Activated CD4-positive, alpha-beta T cell treated with anti-CD3 and anti-CD28 coated beads, Interleukin-2, amount 10 ng/mL, durations not matched to agents 24 days and 14 days (primary cell): ENCODE measurements around the gene LRP1B. TPM values are rescaled to one million over a fixed set of nuclear protein-coding genes. Genes with fewer than 3 reads are reported as not detected.

Source experiments
- DNase-seq: peaks from one replicate; pipeline ENCODE4 v3.0.0; 2022
- H3K27ac Mint-ChIP-seq: one replicate; pipeline ENCODE4 v1.8.0; 2022; ENCODE audit warnings: mild to moderate bottlenecking, mixed read lengths
- H3K27me3 Mint-ChIP-seq: one replicate; pipeline ENCODE4 v1.8.0; 2022; ENCODE audit warnings: mixed read lengths
- H3K36me3 Mint-ChIP-seq: one replicate; pipeline ENCODE4 v1.8.0; 2022; ENCODE audit warnings: low read depth, mild to moderate bottlenecking, mixed read lengths
- H3K4me1 Mint-ChIP-seq: one replicate; pipeline ENCODE4 v1.8.0; 2021; ENCODE audit warnings: mixed read lengths
- H3K4me3 Mint-ChIP-seq: one replicate; pipeline ENCODE4 v1.8.0; 2022; ENCODE audit warnings: mild to moderate bottlenecking, moderate library complexity, mixed read lengths
- H3K9me3 Mint-ChIP-seq: one replicate; pipeline ENCODE4 v1.8.0; 2021; ENCODE audit warnings: mixed read lengths
- intact Hi-C: fragments of 100-400 bp; cut with micrococcal nuclease; formaldehyde crosslinking; loops from one replicate; pipeline ENCODE4 v1.15.1; 2023
- total RNA-seq: library from RNA; stranded (reverse); gene quantifications from 2 replicates; pipeline ENCODE4 v1.2.3, GENCODE V29; 2022

LRP1B gene
- total RNA-seq, 1 donor from 2014 or later: not detected

DNA sequence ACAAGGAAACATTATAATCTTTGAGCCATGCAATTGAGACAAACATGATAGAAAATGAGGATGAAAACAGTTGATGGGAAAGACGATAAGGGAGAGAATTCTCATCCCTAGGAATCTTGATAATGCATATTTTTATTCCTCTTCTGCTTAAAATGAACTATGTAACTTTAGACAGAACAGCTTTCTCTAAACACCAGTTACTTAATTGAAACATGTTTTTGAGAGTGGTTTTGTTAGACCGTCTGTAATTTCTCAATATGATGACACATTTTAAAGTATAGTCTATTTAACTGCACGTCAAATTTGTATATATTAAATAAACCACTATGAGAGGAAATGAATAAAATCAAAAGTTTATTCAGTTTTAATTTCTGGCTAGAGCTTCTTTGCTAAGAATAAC is 1896.7 kb downstream of the LRP1B start:
- Mint-ChIP-seq H3K4me1 (no peaks in the 10 kb centered on the region), H3K36me3 (no peaks in the 10 kb centered on the region), H3K27ac (no peak overlapping the region), H3K9me3 (peaks cover 3% of the 10 kb centered on the region), H3K27me3 (no peaks in the 10 kb centered on the region), H3K4me3 (no peak overlapping the region)
- intact Hi-C loops: no loop called here
- no peak for DNase-seq

DNA sequence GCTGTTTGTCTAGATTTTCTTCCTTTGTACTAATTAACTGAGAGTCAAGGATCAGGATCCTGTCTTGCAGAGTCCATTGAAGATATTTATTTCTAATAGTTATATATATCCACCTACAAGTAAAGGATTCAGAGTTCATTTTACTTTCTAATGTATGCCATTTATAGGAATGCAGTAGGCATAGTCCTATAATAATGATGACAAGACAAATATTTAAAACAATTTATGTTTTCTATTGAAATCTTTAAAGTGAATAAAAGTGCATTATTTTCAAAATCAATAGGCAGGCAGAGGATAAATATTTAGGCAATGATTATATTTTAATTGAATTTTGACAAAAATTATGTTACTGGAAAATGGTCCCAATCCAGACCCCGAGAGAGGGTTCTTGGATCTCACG is 1919.9 kb downstream of the LRP1B start:
- Mint-ChIP-seq H3K9me3 (no peaks in the 10 kb centered on the region), H3K27ac (no peak overlapping the region), H3K27me3 (no peaks in the 10 kb centered on the region), H3K4me1 (no peaks in the 10 kb centered on the region), H3K36me3 (no peaks in the 10 kb centered on the region), H3K4me3 (no peak overlapping the region)
- intact Hi-C loops: no loop called here
- DNase-seq: no peak

DNA sequence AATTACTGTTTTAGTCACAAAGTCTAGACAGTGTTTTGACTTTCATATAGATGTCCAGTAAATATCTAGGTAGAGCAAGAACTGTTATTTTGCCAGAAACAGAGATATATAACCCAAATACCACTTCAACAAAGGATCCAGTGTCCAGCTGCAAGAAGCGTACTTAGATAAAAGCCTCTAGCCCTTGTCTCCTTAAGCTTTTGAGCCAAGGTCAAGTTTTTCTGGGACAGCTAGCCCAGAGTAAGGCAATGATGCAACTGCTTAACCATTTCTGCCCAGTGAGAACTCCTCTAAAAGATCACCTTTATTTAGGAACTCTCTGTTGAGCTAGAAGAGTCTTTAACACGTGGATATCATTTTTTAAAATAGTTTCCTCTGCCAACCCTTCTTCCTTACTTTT is 1925.7 kb downstream of the LRP1B start:
- intact Hi-C loops: no loop called here

DNA sequence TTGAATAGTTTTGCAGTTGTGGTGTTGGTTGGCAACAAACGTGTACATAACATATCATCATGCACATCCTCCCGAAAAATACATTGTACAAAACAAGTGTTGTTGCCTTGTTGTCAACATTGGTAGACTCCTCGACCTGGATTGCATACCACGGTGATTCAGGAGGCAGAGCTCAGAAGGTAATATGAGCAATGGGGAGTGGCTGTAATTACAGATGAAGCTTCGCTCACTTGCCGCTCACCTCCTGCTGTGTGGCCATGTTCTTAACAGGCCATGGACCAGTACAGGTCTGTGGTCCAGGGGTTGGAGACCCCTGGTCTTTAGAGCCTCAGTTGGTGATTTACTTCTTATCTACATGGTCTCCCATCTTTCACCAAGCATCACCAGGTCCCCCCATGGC is 1927.5 kb downstream of the LRP1B start:
- no peak for DNase-seq
- no peak overlapping the region for H3K4me3 Mint-ChIP-seq
- H3K27me3 Mint-ChIP-seq: no peaks in the 10 kb centered on the region
- no peak overlapping the region for H3K27ac Mint-ChIP-seq
- intact Hi-C loops: no loop called here
- H3K4me1 Mint-ChIP-seq: no peaks in the 10 kb centered on the region
- no peaks in the 10 kb centered on the region for H3K9me3 Mint-ChIP-seq
- no peaks in the 10 kb centered on the region for H3K36me3 Mint-ChIP-seq

More for the DNA sequence above, 1925.7 kb downstream of the LRP1B start:
- Mint-ChIP-seq H3K9me3 (no peaks in the 10 kb centered on the region), H3K27me3 (no peaks in the 10 kb centered on the region), H3K4me1 (no peaks in the 10 kb centered on the region), H3K36me3 (no peaks in the 10 kb centered on the region), H3K27ac (no peak overlapping the region), H3K4me3 (no peak overlapping the region)
- no peak for DNase-seq

DNA sequence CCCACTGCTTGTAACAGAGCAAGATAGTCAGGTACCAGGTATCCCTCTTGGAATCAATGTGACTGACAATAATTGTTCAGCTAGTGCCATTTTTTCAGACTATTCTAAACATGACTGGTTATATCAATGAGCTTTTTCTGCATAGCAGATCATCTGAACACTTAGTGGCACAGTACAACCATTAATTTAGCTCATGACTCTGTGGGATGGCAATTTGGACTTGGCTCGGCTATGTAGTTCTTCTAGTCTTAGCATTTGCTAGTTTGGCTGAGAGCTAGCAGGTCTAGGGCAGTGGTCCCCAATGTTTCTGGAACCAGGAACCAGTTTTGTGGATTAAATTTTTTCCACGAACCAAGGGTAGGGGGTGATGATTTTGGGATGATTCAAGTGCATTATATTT is 1929.2 kb downstream of the LRP1B start:
- no peaks in the 10 kb centered on the region for H3K9me3 Mint-ChIP-seq
- intact Hi-C loops: no loop called here
- no peaks in the 10 kb centered on the region for H3K27me3 Mint-ChIP-seq
- DNase-seq: no peak
- H3K4me1 Mint-ChIP-seq: no peaks in the 10 kb centered on the region
- H3K27ac Mint-ChIP-seq: no peak overlapping the region
- H3K36me3 Mint-ChIP-seq: no peaks in the 10 kb centered on the region
- no peak overlapping the region for H3K4me3 Mint-ChIP-seq

DNA sequence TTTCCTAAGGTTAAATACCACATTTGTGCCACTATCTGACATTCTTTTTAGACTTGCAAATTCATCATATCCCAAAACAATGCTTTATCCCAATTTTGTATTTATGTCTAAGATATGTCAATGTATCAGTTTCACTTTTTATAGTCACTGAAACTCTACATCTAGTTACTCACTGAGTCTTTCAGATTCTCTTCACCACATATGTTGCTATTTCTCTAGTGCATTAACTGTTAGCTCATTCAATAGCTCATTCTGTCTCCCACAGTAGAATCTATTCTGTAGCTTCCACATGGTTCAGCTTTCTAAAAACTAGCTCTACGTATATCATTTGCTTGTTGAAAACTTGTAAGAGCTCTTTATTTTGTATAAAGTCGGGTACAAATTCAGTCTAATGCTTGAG is 1930.1 kb downstream of the LRP1B start:
- H3K27ac Mint-ChIP-seq: no peak overlapping the region
- no peak overlapping the region for H3K4me3 Mint-ChIP-seq
- intact Hi-C loops: no loop called here
- H3K4me1 Mint-ChIP-seq: no peaks in the 10 kb centered on the region
- H3K36me3 Mint-ChIP-seq: no peaks in the 10 kb centered on the region
- H3K9me3 Mint-ChIP-seq: no peaks in the 10 kb centered on the region
- H3K27me3 Mint-ChIP-seq: no peaks in the 10 kb centered on the region
- DNase-seq: no peak

DNA sequence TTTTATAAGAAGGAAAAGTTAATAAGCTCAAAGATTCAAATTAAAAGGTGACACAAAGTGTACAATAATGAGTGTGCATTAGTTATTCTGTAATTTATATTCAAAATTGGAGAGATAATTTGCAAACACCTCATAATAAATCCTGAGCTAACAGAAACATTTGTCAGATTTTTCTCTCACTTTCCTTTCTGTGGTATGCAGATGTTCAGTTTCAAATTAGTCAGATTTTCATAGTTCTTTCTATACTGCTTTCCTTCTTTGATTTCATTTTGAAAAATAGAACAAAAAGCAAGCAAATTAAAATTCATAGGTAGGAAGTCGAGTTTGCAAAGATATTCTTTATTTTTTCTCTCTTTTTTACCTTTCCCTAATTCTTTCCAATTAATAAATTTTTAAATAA is 1930.5 kb downstream of the LRP1B start:
- Mint-ChIP-seq H3K27me3 (no peaks in the 10 kb centered on the region), H3K27ac (no peak overlapping the region), H3K9me3 (peaks cover 2% of the 10 kb centered on the region), H3K4me1 (no peaks in the 10 kb centered on the region), H3K36me3 (no peaks in the 10 kb centered on the region), H3K4me3 (no peak overlapping the region)
- intact Hi-C loops: no loop called here
- DNase-seq: no peak

DNA sequence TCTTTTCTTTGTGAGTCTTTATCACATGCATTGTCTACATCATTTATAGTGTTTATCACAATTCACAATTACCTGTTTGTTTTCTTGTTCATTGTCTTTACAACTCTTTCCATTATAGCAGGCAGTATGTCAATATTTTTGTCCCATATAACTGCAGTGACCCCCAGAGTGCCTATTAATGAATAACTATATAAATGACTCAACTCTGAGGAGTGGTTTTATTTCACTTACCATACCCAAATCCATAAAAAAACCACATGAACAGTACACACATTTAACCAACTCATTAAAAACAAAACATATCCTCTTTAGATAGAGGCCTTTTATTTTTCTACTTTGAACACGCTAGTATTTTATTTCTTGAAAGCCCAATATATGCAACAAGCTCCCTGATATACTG is 1931.5 kb downstream of the LRP1B start:
- intact Hi-C loops: no loop called here
- Mint-ChIP-seq H3K27me3 (no peaks in the 10 kb centered on the region), H3K36me3 (no peaks in the 10 kb centered on the region), H3K9me3 (peaks cover 3% of the 10 kb centered on the region), H3K4me3 (no peak overlapping the region), H3K27ac (no peak overlapping the region), H3K4me1 (no peaks in the 10 kb centered on the region)
- no peak for DNase-seq

DNA sequence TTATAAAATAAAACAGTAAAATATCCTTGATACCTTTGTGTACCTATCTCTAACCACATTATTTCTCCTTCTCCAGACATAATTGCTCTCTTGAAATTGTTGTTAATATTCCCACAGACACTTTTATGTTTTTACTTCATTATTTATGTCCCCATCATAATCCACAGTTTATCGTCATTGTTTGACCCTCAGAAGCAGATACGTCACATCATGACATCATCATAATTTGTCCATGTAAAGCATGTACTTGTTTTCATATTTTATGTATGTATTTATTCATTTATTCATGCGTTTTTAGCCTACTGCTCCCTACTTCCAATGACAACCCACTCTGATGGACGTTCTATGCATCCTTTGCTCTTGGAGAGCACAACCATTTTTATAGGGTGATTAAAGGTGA is 1943.7 kb downstream of the LRP1B start:
- H3K4me1 Mint-ChIP-seq: no peaks in the 10 kb centered on the region
- H3K27ac Mint-ChIP-seq: no peak overlapping the region
- no peaks in the 10 kb centered on the region for H3K27me3 Mint-ChIP-seq
- no peaks in the 10 kb centered on the region for H3K36me3 Mint-ChIP-seq
- intact Hi-C loops: no loop called here
- no peak overlapping the region for H3K4me3 Mint-ChIP-seq
- no peaks in the 10 kb centered on the region for H3K9me3 Mint-ChIP-seq
- no peak for DNase-seq

DNA sequence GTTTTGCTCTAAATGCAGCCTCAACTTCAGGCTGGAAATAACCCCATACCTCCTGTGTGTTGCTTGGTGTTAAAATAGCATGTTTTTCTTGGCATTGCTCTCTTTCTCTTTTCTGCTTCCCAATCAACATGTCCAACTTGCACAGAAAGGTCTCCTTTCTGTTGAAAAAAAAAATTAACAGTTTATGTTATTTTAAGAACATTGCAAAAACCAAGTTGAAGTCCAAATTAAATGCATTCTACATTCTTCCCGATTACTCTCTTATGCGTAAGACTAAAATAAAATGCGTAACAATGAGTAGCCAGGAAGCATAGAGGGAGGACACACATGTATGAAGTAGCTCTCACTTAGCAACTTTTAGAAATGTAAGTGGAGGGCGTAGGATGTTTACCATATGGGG is 1944.5 kb downstream of the LRP1B start:
- Mint-ChIP-seq H3K4me3 (no peak overlapping the region), H3K27me3 (no peaks in the 10 kb centered on the region), H3K36me3 (no peaks in the 10 kb centered on the region), H3K9me3 (no peaks in the 10 kb centered on the region), H3K27ac (no peak overlapping the region), H3K4me1 (no peaks in the 10 kb centered on the region)
- intact Hi-C loops: no loop called here
- DNase-seq: no peak

DNA sequence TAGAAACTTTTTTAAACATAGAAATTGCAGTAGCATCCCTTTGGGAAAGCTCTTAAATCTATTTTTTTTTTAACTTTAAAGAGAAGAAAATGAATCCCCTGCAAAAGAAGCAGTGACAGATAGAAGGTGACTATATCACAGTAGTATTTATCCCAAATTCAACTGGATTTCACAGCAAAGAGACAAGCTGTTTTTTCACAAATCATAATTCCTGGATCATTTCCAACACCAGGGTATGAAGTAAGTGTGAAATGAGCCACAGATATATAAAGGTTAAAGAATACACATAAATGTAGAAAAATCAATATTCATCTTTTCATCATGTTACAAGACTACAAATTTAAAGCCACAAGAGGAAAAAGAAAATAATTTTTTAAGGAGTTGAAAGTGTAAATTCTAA is 1945.7 kb downstream of the LRP1B start:
- Mint-ChIP-seq H3K4me3 (no peak overlapping the region), H3K9me3 (no peaks in the 10 kb centered on the region), H3K36me3 (no peaks in the 10 kb centered on the region), H3K4me1 (no peaks in the 10 kb centered on the region), H3K27ac (no peak overlapping the region), H3K27me3 (no peaks in the 10 kb centered on the region)
- DNase-seq: no peak
- intact Hi-C loops: no loop called here

DNA sequence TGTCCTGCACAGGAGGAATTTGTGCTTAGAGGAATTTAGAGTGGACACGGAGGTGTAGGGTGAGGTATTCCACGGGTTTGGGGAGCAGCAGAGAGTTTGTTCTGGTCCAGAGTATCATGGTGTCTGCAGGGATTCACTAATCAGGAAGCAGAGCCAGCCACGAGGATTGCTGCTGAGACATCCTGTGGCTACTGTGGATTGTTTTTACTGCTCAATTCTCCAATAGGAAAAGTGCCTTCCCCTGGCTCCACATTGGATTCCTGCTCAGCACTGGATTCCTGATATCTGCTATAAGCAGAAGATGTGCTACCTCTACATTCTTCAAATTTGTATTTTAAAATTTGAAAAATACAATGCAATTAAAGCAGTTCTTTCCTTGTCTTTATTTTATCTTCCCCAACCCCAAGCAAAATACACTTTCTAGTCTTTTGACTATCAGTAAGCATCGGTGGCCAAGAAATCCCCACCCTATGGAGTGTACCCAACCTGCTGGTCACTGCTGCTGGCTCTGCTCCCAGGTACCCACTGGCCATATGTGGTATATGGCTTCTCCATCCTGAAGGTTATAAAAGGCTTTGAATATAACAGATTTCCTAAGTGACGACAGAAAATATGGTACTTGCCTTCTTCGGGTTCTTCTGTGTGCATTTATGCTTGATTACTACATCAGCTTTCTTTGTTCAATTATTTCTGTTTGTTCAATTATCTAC is 1947.6 kb downstream of the LRP1B start:
- no peak overlapping the region for H3K4me3 Mint-ChIP-seq
- no peak overlapping the region for H3K27ac Mint-ChIP-seq
- no peaks in the 10 kb centered on the region for H3K9me3 Mint-ChIP-seq
- intact Hi-C loops: no loop called here
- H3K27me3 Mint-ChIP-seq: no peaks in the 10 kb centered on the region
- H3K36me3 Mint-ChIP-seq: no peaks in the 10 kb centered on the region
- no peaks in the 10 kb centered on the region for H3K4me1 Mint-ChIP-seq
- no peak for DNase-seq
